ENCODE measurements around the gene BPIFB1. TPM values are rescaled to one million over a fixed set of nuclear protein-coding genes. Genes with fewer than 3 reads are reported as not detected.

Gene BPIFB1
- total and polyA plus RNA-seq, 2 of the 13 experiments (the other 11 are each of a cell fraction or from before 2014, with no cell fraction given), result 0.82 to 4.4 TPM

GRCh38 chr20:33287884-33288283 is 4.9 kb downstream of the BPIFB1 start:
- H3K79me2 ChIP-seq (ENCODE audit: insufficient read depth, low read length), result no peaks in the 10 kb centered on the region
- CTCF ChIA-PET (ENCODE audit: low intra/inter-chr PET ratio, low total read pairs), result no interaction called here
- no peak for TF ChIP-seq CBX5 (CRISPR knock-in tag; IDR thresholded peaks at IDR 0.05; ENCODE audit: borderline replicate concordance)
- TF ChIP-seq BCL3 (CRISPR knock-in tag; IDR thresholded peaks at IDR 0.05), result no peak
- TF ChIP-seq ZBTB26 (CRISPR knock-in tag; IDR thresholded peaks at IDR 0.05; ENCODE audit: borderline replicate concordance), result no peak
- TF ChIP-seq RBFOX2 (IDR thresholded peaks at IDR 0.05; ENCODE audit: low read depth, low read length), result no peak
- TF ChIP-seq ZNF234 (CRISPR knock-in tag; conservative IDR thresholded peaks at IDR 0.05), result no peak
- no peak for TF ChIP-seq ZNF660 (CRISPR knock-in tag; IDR thresholded peaks at IDR 0.05; ENCODE audit: borderline replicate concordance, low read depth)
- TF ChIP-seq IRF2 (CRISPR knock-in tag; IDR thresholded peaks at IDR 0.05), result no peak
- no peak for TF ChIP-seq MED8 (CRISPR knock-in tag; IDR thresholded peaks at IDR 0.05; ENCODE audit: insufficient replicate concordance)
- no peak for TF ChIP-seq JUNB (CRISPR knock-in tag; IDR thresholded peaks at IDR 0.05; ENCODE audit: borderline replicate concordance)
- no peak for TF ChIP-seq ZNF768 (CRISPR knock-in tag; IDR thresholded peaks at IDR 0.05)
- TF ChIP-seq ZBTB44 (CRISPR knock-in tag; IDR thresholded peaks at IDR 0.05), result no peak
- TF ChIP-seq HOXA5 (CRISPR knock-in tag; IDR thresholded peaks at IDR 0.05), result no peak
- no peak for TF ChIP-seq MEIS1 (CRISPR knock-in tag; IDR thresholded peaks at IDR 0.05; ENCODE audit: borderline replicate concordance)
- TF ChIP-seq CEBPB (IDR thresholded peaks at IDR 0.05; ENCODE audit: borderline replicate concordance, low read depth, low read length), result no peak
- TF ChIP-seq RARG (CRISPR knock-in tag; IDR thresholded peaks at IDR 0.05; ENCODE audit: low read depth), result no peak
- no peak for TF ChIP-seq ZNF674 (CRISPR knock-in tag; IDR thresholded peaks at IDR 0.05; ENCODE audit: low read depth)
- TF ChIP-seq MTA1 (CRISPR knock-in tag; IDR thresholded peaks at IDR 0.05; ENCODE audit: borderline replicate concordance), result no peak
- TF ChIP-seq ZNF121 (CRISPR knock-in tag; IDR thresholded peaks at IDR 0.05), result no peak
- TF ChIP-seq CBX2 (IDR thresholded peaks at IDR 0.05; ENCODE audit: low read depth, low read length), result no peak
- no peak for TF ChIP-seq CBX2 (CRISPR knock-in tag; IDR thresholded peaks at IDR 0.05; ENCODE audit: low read depth)

More at GRCh38 chr20:33287884-33288283, 4.9 kb downstream of the BPIFB1 start:
- DNase-seq (ENCODE audit: low spot score), result no peak
- no peak overlapping the region for H2AFZ ChIP-seq (ENCODE audit: low read length)
- no peak overlapping the region for H3K9ac ChIP-seq (ENCODE audit: insufficient read depth, low read depth, low read length)
- H4K20me1 ChIP-seq (ENCODE audit: insufficient read depth, low read length), result no peaks in the 10 kb centered on the region
- no peak for FAIRE-seq
- ATAC-seq, result no peak
- no peaks in the 10 kb centered on the region for H3K36me3 ChIP-seq (replicated peaks in 1 of 2; ENCODE audit: control insufficient read depth in 1 of 2, insufficient read depth in 2 of 2, low read length in 2 of 2)
- POLR2A ChIA-PET, result no interaction called here
- peaks cover 12 to 54% of the 10 kb centered on the region in 2 experiments for H3K27me3 ChIP-seq (ENCODE audit: control insufficient read depth in 1 of 2, insufficient read depth in 2 of 2, low read length in 2 of 2)
- no peaks in the 10 kb centered on the region for H3K9me3 ChIP-seq (ENCODE audit: low read length)
- BruUV-seq (replicated peaks), result no TSS peak
- in situ Hi-C loops (cut with HindIII; ENCODE audit: extremely low pct_ligation_motif_present, low pct_unique_long_range_greater_than_20kb), result no loop called here
- no peak overlapping the region for H3K4me2 ChIP-seq (ENCODE audit: low read depth, low read length)
- no peak overlapping the region for H3K27ac ChIP-seq (ENCODE audit: extremely low read length, insufficient read depth, low read length)
- peaks cover 22% of the 10 kb centered on the region for H3K4me1 ChIP-seq (ENCODE audit: insufficient read depth, low read length)
- no peak overlapping the region for H3K4me3 ChIP-seq (replicated peaks in 1 of 3; ENCODE audit: insufficient read depth in 1 of 3, low read depth in 2 of 3, low read length in 3 of 3)
- intact Hi-C loops (cut with micrococcal nuclease; ENCODE audit: unreplicated experiment), result no loop called here

Data from HepG2 (cell line).